ENCODE data around the gene MYO5C.

DNA sequence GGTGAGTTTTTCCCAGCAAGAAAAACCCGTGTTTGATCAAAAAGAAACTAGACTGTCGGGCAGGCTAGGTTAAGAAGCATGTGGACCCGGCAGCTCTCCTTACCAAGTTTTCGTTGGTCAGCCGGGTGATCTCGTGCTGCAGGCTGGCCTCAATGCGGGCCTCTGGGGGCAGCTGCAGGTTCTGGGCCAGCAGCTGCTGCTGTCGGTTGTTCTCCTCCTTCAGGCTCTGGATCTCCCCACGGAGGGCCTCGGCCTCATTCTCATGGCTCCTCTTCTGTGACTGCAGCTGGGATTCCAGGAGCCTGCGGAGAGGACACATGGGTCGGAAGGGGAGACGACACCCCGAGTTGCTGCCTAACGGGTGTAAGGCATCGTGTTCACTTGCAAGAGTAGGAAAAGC, 44.5 kb upstream of the MYO5C start:
- TF ChIP-seq, protein P1, sequence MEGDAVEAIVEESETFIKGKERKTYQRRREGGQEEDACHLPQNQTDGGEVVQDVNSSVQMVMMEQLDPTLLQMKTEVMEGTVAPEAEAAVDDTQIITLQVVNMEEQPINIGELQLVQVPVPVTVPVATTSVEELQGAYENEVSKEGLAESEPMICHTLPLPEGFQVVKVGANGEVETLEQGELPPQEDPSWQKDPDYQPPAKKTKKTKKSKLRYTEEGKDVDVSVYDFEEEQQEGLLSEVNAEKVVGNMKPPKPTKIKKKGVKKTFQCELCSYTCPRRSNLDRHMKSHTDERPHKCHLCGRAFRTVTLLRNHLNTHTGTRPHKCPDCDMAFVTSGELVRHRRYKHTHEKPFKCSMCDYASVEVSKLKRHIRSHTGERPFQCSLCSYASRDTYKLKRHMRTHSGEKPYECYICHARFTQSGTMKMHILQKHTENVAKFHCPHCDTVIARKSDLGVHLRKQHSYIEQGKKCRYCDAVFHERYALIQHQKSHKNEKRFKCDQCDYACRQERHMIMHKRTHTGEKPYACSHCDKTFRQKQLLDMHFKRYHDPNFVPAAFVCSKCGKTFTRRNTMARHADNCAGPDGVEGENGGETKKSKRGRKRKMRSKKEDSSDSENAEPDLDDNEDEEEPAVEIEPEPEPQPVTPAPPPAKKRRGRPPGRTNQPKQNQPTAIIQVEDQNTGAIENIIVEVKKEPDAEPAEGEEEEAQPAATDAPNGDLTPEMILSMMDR (conservative IDR thresholded peaks at IDR 0.05 in 1 of 2, IDR thresholded peaks at IDR 0.05 in 1 of 2; ENCODE audit: low read depth in 1 of 2, low read length in 2 of 2) = no peak
- no peak for TF ChIP-seq EZH2 (IDR thresholded peaks at IDR 0.05; ENCODE audit: low read length, missing control alignments)
